ENCODE results near the gene MDM4.

DNA sequence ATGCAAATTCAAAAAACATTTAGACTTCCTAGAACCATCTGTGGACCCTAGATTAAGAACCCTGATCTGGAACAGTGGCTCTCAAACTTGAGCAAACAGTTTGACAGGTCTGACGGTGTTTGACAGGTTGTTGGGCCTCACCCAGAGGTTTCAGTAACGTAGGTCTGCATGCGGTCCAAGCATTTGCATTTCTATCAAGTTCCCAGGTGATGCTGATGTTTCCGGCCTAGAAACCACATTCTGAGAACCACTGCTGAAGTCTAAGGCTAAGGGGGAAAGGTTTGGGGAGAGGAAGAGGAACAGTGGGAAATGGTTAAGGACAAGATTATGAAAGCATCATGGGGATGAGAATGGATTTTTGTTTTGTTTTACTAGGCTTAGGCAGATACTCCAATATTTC, 48.6 kb downstream of the MDM4 start:
- TF ChIP-seq CTCF (IDR thresholded peaks at IDR 0.05; ENCODE audit: low read length): no peak
- no peak for TF ChIP-seq EZH2 (optimal IDR thresholded peaks at IDR 0.05; ENCODE audit: low read depth, low read length)
- no peak for TF ChIP-seq EZH2phosphoT487 (IDR thresholded peaks at IDR 0.05; ENCODE audit: low read length)
